Esophagus squamous epithelium (tissue), 4 donors: ENCODE data around the gene CSF3R.

ENCODE experiments used
- POLR2A ChIP-seq, 4 donors: fragments of 450-650 bp; IDR thresholded peaks; one replicate each; pipeline ENCODE4 v1.6.1; 2017; ENCODE audit warnings: antibody characterized with exemption in 4 of 4, mild to moderate bottlenecking in 4 of 4, moderate library complexity in 3 of 4
- TF ChIP-seq, protein P1 (sequence below), 6 experiments: fragments of 450-650 bp in 4 of 6; fragments of 200-600 bp in 2 of 6; sonication (generic) in 2 of 6; IDR thresholded peaks; one replicate each; pipeline ENCODE4 v1.5.1; 2016 to 2019; ENCODE audit warnings: antibody characterized with exemption in 6 of 6, mild to moderate bottlenecking in 4 of 6, moderate library complexity in 4 of 6

GRCh38 chr1:36475341-36475740, 7.4 kb downstream of the CSF3R start:
- TF ChIP-seq, protein P1, sequence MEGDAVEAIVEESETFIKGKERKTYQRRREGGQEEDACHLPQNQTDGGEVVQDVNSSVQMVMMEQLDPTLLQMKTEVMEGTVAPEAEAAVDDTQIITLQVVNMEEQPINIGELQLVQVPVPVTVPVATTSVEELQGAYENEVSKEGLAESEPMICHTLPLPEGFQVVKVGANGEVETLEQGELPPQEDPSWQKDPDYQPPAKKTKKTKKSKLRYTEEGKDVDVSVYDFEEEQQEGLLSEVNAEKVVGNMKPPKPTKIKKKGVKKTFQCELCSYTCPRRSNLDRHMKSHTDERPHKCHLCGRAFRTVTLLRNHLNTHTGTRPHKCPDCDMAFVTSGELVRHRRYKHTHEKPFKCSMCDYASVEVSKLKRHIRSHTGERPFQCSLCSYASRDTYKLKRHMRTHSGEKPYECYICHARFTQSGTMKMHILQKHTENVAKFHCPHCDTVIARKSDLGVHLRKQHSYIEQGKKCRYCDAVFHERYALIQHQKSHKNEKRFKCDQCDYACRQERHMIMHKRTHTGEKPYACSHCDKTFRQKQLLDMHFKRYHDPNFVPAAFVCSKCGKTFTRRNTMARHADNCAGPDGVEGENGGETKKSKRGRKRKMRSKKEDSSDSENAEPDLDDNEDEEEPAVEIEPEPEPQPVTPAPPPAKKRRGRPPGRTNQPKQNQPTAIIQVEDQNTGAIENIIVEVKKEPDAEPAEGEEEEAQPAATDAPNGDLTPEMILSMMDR (IDR thresholded peaks at IDR 0.05), result no peak
- no peak for TF ChIP-seq POLR2A (IDR thresholded peaks at IDR 0.05)
